GM10266 (cell line): ENCODE measurements around the gene DNAH6.
"Not testable (repeated sequence)": the region's sequence is repeated elsewhere in the genome, so short reads cannot be mapped to it uniquely, and the experiment has no call there.

ENCODE experiments used
- DNase-seq: peaks from one replicate; pipeline ENCODE4 v3.0.0; 2012; ENCODE audit errors: extremely low spot score
- TF ChIP-seq, protein P1 (sequence below): IDR thresholded peaks from 2 replicates; pipeline ENCODE4 v1.5.1; 2012; ENCODE audit warnings: mild to moderate bottlenecking, low read depth; ENCODE audit not compliant: control insufficient read depth, insufficient read depth; ENCODE audit errors: missing control alignments

The DNAH6 gene

DNA sequence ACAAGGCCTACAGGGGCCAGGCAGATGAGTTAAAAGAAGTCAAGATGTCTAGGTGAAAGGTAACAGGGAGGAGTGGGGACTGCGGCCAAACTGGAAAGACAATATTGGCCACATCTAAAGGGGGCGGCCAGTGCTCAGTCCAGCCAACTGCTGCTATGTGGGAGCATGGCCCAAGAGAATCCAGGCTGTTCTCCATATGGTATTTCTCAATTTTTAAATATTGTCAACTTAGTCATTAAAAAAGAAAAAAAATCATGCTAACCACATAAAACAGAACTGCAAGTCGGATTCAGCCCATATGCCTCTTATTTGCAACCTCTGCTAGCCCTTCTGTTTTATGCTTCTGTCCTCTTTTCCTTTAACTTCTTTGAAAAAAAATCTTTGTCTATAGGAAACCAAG is 349.8 kb downstream of the DNAH6 start:
- no peak for DNase-seq
- TF ChIP-seq, protein P1, sequence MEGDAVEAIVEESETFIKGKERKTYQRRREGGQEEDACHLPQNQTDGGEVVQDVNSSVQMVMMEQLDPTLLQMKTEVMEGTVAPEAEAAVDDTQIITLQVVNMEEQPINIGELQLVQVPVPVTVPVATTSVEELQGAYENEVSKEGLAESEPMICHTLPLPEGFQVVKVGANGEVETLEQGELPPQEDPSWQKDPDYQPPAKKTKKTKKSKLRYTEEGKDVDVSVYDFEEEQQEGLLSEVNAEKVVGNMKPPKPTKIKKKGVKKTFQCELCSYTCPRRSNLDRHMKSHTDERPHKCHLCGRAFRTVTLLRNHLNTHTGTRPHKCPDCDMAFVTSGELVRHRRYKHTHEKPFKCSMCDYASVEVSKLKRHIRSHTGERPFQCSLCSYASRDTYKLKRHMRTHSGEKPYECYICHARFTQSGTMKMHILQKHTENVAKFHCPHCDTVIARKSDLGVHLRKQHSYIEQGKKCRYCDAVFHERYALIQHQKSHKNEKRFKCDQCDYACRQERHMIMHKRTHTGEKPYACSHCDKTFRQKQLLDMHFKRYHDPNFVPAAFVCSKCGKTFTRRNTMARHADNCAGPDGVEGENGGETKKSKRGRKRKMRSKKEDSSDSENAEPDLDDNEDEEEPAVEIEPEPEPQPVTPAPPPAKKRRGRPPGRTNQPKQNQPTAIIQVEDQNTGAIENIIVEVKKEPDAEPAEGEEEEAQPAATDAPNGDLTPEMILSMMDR, result no peak

GRCh38 chr2:84868327-84868726 is 352.0 kb downstream of the DNAH6 start:
- not testable (repeated sequence) for DNase-seq
